PC-9 (cell line): ENCODE results near the gene CDC14B. TPM values are rescaled to one million over a fixed set of nuclear protein-coding genes. Genes with fewer than 3 reads are reported as not detected.

Experiments used
- BruUV-seq: library from RNA; stranded (reverse); fragments of 400-500 nt; replicated peaks from 2 replicates; lab custom pipeline; 2021; lab: Mats Ljungman, UMichigan
- CTCF ChIA-PET: fragments of 300-600 bp; sonication (Branson Sonifier 250); formaldehyde crosslinking; loops from one replicate; lab custom pipeline; 2022; ENCODE audit warnings: antibody characterized with exemption; lab: Charles Lee
- POLR2A ChIA-PET: fragments of 300-600 bp; sonication (Branson Sonifier 250); formaldehyde crosslinking; loops from one replicate; lab custom pipeline; 2022; ENCODE audit warnings: antibody characterized with exemption; ENCODE audit not compliant: unreplicated experiment; lab: Charles Lee
- DNase-seq, 2 experiments: peaks; one replicate each; pipeline versions ENCODE4 v3.0.0 to v3.0.0-alpha.2; 2015 to 2022; ENCODE audit warnings: mixed read lengths in 1 of 2
- H2AFZ ChIP-seq: fragments of 200-600 bp; sonication (generic); 2 replicates; pipeline ENCODE4 v1.8.1; 2017; ENCODE audit warnings: antibody characterized with exemption
- H3F3A ChIP-seq: fragments of 200-600 bp; sonication (generic); 2 replicates; pipeline ENCODE4 v1.8.1; 2017; ENCODE audit warnings: antibody characterized with exemption, mild to moderate bottlenecking, low read depth; ENCODE audit not compliant: insufficient read depth
- H3K27ac ChIP-seq: fragments of 200-600 bp; sonication (generic); 2 replicates; pipeline ENCODE4 v1.6.1; 2016; ENCODE audit warnings: mixed run types
- H3K27me3 ChIP-seq: fragments of 200-600 bp; sonication (generic); 2 replicates; pipeline ENCODE4 v1.6.1; 2016; ENCODE audit warnings: low read depth, mixed run types; ENCODE audit not compliant: insufficient read depth
- H3K36me3 ChIP-seq: fragments of 200-600 bp; sonication (generic); 2 replicates; pipeline ENCODE4 v1.6.1; 2016; ENCODE audit warnings: low read depth, mixed run types
- H3K4me1 ChIP-seq: fragments of 200-600 bp; sonication (generic); replicated peaks from 2 replicates; pipeline ENCODE4 v1.6.1; 2016; ENCODE audit warnings: mixed run types; ENCODE audit not compliant: insufficient read depth
- H3K4me2 ChIP-seq: fragments of 200-600 bp; sonication (generic); 2 replicates; pipeline ENCODE4 v1.6.1; 2017; ENCODE audit warnings: mixed run types
- H3K4me3 ChIP-seq: fragments of 200-600 bp; sonication (generic); 2 replicates; pipeline ENCODE4 v1.6.1; 2016; ENCODE audit warnings: mixed run types
- H3K79me2 ChIP-seq: fragments of 200-600 bp; sonication (generic); 2 replicates; pipeline ENCODE4 v1.6.1; 2017; ENCODE audit warnings: low read depth, mixed run types
- H3K9me2 ChIP-seq: fragments of 200-600 bp; sonication (generic); 2 replicates; pipeline ENCODE4 v1.8.1; 2017; ENCODE audit warnings: mild to moderate bottlenecking; ENCODE audit not compliant: insufficient read depth
- H3K9me3 ChIP-seq: fragments of 200-600 bp; sonication (generic); 2 replicates; pipeline ENCODE4 v1.8.1; 2016; ENCODE audit warnings: low read depth; ENCODE audit not compliant: insufficient read depth
- H4K20me1 ChIP-seq: fragments of 200-600 bp; sonication (generic); 2 replicates; pipeline ENCODE4 v1.8.1; 2017; ENCODE audit not compliant: insufficient read depth
- EZH2 ChIP-seq: fragments of 200-600 bp; sonication (generic); IDR thresholded peaks from 2 replicates; pipeline ENCODE4 v1.8.0; 2017; ENCODE audit warnings: antibody characterized with exemption, low read depth
- intact Hi-C: fragments of 100-400 bp; cut with micrococcal nuclease; formaldehyde crosslinking; loops from one replicate; pipeline ENCODE4 v1.10.0; 2022; ENCODE audit not compliant: unreplicated experiment
- total RNA-seq: library from RNA; stranded (reverse); gene quantifications from 2 replicates; pipeline ENCODE4 v1.2.3, GENCODE V29; 2021
- TF ChIP-seq, protein P1 (sequence below): fragments of 200-600 bp; sonication (generic); conservative IDR thresholded peaks from 2 replicates; pipeline ENCODE4 v1.6.1; 2017; ENCODE audit warnings: mixed run types, antibody characterized with exemption, mild to moderate bottlenecking, moderate library complexity

Gene CDC14B
- total RNA-seq, 1 experiment from 2014 or later, result 47.2 TPM

DNA sequence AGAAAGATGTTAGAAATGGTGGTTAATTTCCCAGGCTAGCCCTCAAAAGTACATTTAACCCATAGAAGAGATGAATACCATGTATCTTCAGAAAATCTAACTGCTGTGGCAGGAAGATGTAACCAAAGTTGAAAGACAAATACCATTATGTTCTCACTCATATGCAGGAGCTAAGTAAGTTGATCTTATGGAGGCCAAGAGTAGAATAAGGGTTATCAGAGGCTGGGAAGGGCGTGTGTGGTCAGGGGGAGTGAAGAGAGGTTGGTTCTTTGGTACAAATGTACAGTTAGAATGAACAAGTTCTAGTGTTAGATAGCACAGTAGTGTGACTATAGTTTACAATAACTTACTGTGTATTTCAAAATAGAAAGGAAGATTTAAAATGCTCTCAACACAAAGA lies 61.7 kb downstream of the CDC14B start:
- no peaks in the 10 kb centered on the region for H3K4me1 ChIP-seq
- BruUV-seq, result no TSS peak
- no peaks in the 10 kb centered on the region; the same call in 1 of the 2 replicates for H3F3A ChIP-seq
- ChIA-PET POLR2A (interaction anchor here (0.8 kb wide), 1 partner anchor 34 kb away, joined by 9 read pairs; no protein-coding TSS in a partner anchor), CTCF (no interaction called here)
- H3K9me3 ChIP-seq, result no peaks in the 10 kb centered on the region
- no peaks in the 10 kb centered on the region for H4K20me1 ChIP-seq
- no peak overlapping the region for H3K4me3 ChIP-seq
- no peak overlapping the region for H3K4me2 ChIP-seq
- H3K9me2 ChIP-seq, result no peaks in the 10 kb centered on the region
- no peak overlapping the region for H2AFZ ChIP-seq
- no peak overlapping the region for H3K27ac ChIP-seq
- DNase-seq, result no peak
- H3K79me2 ChIP-seq, result no peaks in the 10 kb centered on the region
- intact Hi-C loops, result no loop called here
- no peaks in the 10 kb centered on the region for H3K36me3 ChIP-seq
- no peaks in the 10 kb centered on the region for H3K27me3 ChIP-seq
- no peak for TF ChIP-seq EZH2
- TF ChIP-seq, protein P1, sequence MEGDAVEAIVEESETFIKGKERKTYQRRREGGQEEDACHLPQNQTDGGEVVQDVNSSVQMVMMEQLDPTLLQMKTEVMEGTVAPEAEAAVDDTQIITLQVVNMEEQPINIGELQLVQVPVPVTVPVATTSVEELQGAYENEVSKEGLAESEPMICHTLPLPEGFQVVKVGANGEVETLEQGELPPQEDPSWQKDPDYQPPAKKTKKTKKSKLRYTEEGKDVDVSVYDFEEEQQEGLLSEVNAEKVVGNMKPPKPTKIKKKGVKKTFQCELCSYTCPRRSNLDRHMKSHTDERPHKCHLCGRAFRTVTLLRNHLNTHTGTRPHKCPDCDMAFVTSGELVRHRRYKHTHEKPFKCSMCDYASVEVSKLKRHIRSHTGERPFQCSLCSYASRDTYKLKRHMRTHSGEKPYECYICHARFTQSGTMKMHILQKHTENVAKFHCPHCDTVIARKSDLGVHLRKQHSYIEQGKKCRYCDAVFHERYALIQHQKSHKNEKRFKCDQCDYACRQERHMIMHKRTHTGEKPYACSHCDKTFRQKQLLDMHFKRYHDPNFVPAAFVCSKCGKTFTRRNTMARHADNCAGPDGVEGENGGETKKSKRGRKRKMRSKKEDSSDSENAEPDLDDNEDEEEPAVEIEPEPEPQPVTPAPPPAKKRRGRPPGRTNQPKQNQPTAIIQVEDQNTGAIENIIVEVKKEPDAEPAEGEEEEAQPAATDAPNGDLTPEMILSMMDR, result no peak

DNA sequence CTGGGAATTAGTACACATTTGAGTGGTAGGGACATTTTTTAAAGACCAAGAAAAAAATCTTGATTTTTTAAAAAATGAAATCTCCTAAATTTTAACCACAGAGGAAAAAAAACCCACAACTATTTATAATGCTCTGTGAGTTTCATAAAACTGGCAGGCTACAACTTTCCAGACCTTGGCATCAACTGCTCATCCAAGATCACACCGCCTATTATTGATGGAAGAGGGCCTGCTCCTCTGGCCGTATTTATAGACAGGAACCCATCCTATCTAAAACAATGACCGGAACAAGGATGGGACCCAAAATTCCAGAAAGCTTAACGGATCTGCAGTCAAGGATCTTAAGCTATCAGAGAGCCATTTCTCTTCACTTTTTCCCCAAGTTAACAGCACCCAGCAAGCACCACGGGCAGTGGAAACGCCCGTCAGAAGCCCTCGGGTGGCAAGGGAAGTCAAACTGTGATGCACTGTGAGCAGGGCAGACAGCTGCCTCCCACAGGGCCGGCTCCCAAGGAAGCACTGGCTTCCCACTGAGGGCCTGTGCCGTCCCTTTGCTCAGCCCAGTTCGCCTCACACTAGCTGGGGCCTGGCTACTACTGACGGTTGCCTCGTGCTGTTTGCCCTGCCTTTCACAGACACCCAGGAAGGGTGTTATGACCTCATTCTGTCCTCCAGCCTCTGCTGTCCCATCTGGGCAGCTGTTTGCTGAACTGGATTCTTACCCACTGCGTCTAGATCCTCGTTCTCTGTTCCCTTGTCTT lies 62.8 kb downstream of the CDC14B start:
- no TSS peak for BruUV-seq
- POLR2A ChIA-PET, result interaction anchor here (0.6 kb wide), 2 partner anchors 57 to 88 kb away, joined by 3 to 6 read pairs; no protein-coding TSS in a partner anchor
- no peaks in the 10 kb centered on the region for H3K79me2 ChIP-seq
- intact Hi-C loops, result no loop called here
- TF ChIP-seq, protein P1, result no peak
- TF ChIP-seq EZH2, result no peak
- no peaks in the 10 kb centered on the region for H3K27me3 ChIP-seq
- H2AFZ ChIP-seq, result no peak overlapping the region
- H3K36me3 ChIP-seq, result no peaks in the 10 kb centered on the region
- H3F3A ChIP-seq, result no peaks in the 10 kb centered on the region; the same call in 1 of the 2 replicates
- CTCF ChIA-PET, result no interaction called here
- no peak for DNase-seq
- H3K4me2 ChIP-seq, result no peak overlapping the region
- H3K27ac ChIP-seq, result no peak overlapping the region
- H3K9me2 ChIP-seq, result no peaks in the 10 kb centered on the region
- H3K9me3 ChIP-seq, result no peaks in the 10 kb centered on the region
- H4K20me1 ChIP-seq, result no peaks in the 10 kb centered on the region
- H3K4me1 ChIP-seq, result no peaks in the 10 kb centered on the region
- H3K4me3 ChIP-seq, result no peak overlapping the region

DNA sequence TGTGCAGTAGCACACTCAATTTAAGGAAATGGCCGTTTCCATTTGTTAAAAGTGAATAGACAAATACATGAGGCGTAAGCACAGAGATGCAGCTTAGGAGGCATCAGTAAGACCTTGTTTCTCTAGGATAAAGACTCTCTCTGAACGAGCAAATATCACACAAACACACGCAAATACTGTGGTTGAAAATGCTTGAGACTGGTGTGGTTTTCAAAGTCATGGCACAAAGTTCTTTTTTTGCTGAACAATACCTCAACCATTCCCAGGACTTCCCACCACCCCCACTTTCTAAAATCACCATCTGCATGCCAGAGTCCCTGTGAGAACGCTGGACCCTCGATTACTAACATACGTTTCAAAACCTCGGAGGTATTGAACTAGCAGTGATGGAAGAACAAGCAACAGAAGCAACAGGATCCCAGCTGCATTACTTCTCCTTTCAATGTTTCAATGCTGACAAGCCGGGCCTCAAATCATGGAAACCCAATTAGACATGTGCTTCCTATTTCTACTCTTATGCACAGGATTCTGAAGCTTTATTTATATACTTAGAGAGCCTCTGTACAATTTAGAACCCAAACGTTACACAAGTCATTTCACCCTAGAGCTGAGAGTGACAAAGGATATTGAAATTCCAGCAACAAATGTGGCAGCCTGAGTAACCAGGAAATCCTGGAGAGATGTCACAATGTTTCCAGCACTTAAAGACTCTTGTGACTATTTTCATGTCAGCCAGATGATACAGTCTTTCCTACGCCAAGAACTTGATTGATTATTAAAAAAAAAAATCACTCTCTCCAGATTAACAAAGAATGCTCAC lies 63.9 kb downstream of the CDC14B start:
- BruUV-seq, result no TSS peak
- ChIA-PET CTCF (no interaction called here), POLR2A (no interaction called here)
- Histone ChIP-seq H3K4me2 (no peak overlapping the region), H3K9me3 (no peaks in the 10 kb centered on the region), H3K9me2 (no peaks in the 10 kb centered on the region), H3K27me3 (no peaks in the 10 kb centered on the region), H2AFZ (no peak overlapping the region), H3K79me2 (no peaks in the 10 kb centered on the region), H4K20me1 (no peaks in the 10 kb centered on the region), H3F3A (no peaks in the 10 kb centered on the region; the same call in 1 of the 2 replicates), H3K27ac (no peak overlapping the region), H3K36me3 (no peaks in the 10 kb centered on the region), H3K4me3 (no peak overlapping the region), H3K4me1 (no peaks in the 10 kb centered on the region)
- intact Hi-C loops, result no loop called here
- DNase-seq, result no peak
- TF ChIP-seq EZH2, result no peak
- TF ChIP-seq, protein P1, result no peak
